ENCODE results near the gene EBI3. TPM values are rescaled to one million over a fixed set of nuclear protein-coding genes. Genes with fewer than 3 reads are reported as not detected.

The EBI3 gene
- total and polyA plus RNA-seq, 10 donors = 15.0 to 60.6 (median 34.2) TPM

DNA sequence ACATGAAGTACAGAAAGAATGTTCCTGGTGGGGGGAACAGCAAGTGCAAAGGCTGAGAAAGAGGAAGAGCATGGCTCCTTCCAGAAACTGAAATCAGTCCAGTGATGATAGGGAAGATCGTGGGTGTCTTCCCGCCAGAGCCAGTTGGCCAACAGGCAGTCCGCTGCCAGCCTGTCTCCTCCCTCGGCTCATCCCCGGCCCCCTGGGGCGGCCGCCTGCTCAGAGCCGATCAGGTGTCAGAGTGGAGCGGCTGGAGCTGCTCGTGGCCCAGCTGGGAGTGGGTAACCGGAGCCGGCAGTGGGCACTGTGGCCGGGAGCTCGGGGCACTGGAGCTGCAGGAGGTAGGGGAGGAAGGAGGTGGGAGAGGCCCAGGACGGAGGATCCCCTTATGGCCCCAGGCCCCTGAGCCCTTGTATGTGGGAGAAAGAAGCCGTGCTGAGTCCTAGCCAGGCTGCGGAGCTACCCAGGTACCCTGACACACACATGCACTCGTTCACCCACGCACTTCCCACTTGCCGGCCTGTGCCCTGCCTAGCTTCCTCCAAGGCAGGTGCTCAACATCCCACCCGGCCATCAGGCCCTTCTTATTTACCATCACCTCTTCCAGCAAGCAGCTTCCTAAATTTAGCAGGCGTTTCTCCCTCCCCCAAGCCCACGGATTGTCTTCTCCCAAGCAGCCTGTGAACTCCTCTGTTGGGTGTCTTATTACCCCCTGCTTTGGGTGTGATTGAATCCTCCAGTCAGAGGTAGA is 45.2 kb upstream of the EBI3 start:
- peaks cover 19 to 45% (median 31%) of the 10 kb centered on the region in 6 donors for H3K4me1 ChIP-seq
- TF ChIP-seq POLR2AphosphoS5 (IDR thresholded peaks at IDR 0.05) = no peak
- TF ChIP-seq, protein P1, sequence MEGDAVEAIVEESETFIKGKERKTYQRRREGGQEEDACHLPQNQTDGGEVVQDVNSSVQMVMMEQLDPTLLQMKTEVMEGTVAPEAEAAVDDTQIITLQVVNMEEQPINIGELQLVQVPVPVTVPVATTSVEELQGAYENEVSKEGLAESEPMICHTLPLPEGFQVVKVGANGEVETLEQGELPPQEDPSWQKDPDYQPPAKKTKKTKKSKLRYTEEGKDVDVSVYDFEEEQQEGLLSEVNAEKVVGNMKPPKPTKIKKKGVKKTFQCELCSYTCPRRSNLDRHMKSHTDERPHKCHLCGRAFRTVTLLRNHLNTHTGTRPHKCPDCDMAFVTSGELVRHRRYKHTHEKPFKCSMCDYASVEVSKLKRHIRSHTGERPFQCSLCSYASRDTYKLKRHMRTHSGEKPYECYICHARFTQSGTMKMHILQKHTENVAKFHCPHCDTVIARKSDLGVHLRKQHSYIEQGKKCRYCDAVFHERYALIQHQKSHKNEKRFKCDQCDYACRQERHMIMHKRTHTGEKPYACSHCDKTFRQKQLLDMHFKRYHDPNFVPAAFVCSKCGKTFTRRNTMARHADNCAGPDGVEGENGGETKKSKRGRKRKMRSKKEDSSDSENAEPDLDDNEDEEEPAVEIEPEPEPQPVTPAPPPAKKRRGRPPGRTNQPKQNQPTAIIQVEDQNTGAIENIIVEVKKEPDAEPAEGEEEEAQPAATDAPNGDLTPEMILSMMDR (IDR thresholded peaks at IDR 0.05 in 8 of 11, conservative IDR thresholded peaks at IDR 0.05 in 3 of 11) = no peak
- no peak for TF ChIP-seq POLR2A (IDR thresholded peaks at IDR 0.05)
- peak; percentile 77 for DNase-seq
- H3K4me3 ChIP-seq = no peak overlapping the region
- intact Hi-C loops (cut with DNase I; ENCODE audit: low total_unique reads) = loop anchor here (10.0 kb wide), 1 partner anchor 189 kb away; no protein-coding TSS in a partner anchor
- H3K36me3 ChIP-seq = peaks cover 0 to 17% (median 4%) of the 10 kb centered on the region in 6 donors
- peaks cover 0 to 5% (median 0%) of the 10 kb centered on the region in 7 donors for H3K27me3 ChIP-seq (replicated peaks in 1 of 7)
- H3K27ac ChIP-seq = no peak overlapping the region
- WGBS, 5 donors = 43 to 56% (median 49%) methylated on average over 12 to 23 of the region's 23 CpGs
- H3K9me3 ChIP-seq = no peaks in the 10 kb centered on the region

DNA sequence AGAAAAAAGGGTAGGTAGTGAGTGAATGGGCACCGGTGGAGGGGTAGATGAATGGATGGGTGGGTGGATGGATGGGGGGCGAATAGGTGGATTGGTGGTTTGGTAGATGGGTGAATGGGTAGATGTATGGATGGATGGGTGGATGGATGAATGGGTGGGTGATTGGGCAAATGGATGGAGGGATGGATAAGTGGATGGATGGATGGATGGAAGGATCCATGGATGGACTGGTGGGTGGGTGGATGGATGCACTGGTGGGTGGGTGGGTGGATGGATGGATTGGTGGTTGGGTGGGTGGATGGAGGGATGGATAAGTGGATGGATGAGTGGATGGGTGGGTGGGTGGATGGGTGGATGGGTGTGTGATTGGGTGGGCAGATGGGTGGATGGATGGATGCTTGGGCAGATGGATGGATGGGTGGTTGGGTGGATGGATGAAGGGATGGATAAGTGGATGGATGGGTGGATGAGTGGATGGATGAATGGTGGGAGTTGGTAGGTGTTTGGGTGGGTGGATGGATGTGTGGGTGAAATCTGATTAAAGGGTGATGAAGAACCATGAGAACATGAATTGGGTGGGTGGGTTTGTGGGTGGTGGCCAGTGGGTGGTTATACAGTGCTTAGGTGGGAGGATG is 44.5 kb upstream of the EBI3 start:
- intact Hi-C loops (cut with DNase I; ENCODE audit: low total_unique reads) = loop anchor here (5.0 to 10.0 kb wide), 2 partner anchors 58 to 190 kb away; no protein-coding TSS in a partner anchor
- no peak for TF ChIP-seq POLR2AphosphoS5 (IDR thresholded peaks at IDR 0.05)
- no peak for TF ChIP-seq POLR2A (IDR thresholded peaks at IDR 0.05)
- TF ChIP-seq, protein P1 (IDR thresholded peaks at IDR 0.05 in 8 of 11, conservative IDR thresholded peaks at IDR 0.05 in 3 of 11) = no peak
- H3K36me3 ChIP-seq = peaks cover 0 to 10% (median 0%) of the 10 kb centered on the region in 6 donors
- H3K4me3 ChIP-seq = no peak overlapping the region
- no peak overlapping the region for H3K27ac ChIP-seq
- no peak for DNase-seq
- no peaks in the 10 kb centered on the region for H3K9me3 ChIP-seq
- H3K27me3 ChIP-seq (replicated peaks in 1 of 7) = peaks cover 0 to 5% (median 0%) of the 10 kb centered on the region in 7 donors
- H3K4me1 ChIP-seq = peaks cover 19 to 45% (median 31%) of the 10 kb centered on the region in 6 donors
- 88 to 95% (median 94%) methylated on average over 2 of the region's 2 CpGs for WGBS, 5 donors

DNA sequence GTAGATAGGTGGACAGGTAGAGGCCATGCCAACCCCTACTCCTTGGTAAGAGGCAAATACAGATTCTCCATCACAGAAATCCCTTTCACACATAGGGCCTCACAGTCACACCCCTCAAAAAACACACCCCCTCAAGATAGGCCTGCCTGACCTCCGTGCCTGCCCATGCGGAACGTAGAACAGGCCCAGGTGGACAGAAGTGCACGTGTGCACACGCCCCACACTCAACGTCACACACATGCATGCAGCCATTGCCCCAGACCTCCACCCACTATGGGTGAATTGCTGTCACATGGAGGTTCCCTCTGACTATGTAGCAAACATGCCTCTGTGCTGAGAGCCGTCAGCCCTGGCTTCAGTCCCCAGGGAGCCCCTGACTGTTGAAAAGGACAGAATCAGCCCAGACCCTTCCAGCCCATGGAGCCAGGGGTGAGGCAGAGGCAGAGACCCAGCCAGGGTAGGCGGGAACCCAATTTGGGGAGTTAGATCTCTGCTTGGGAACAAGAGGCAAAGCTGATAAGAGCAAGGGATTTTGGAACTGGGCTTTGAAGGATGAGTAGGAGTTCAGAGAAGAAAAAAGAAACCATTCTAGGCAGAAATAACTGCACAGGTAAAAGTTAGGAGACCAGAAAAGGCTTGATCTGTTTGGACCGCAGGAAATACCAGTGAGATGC is 43.8 kb upstream of the EBI3 start:
- Histone ChIP-seq H3K27ac (no peak overlapping the region), H3K27me3 (replicated peaks in 1 of 7) (peaks cover 0 to 5% (median 0%) of the 10 kb centered on the region in 7 donors), H3K36me3 (peaks cover 0 to 3% (median 0%) of the 10 kb centered on the region in 6 donors), H3K4me3 (no peak overlapping the region), H3K9me3 (no peaks in the 10 kb centered on the region), H3K4me1 (peaks cover 15 to 39% (median 27%) of the 10 kb centered on the region in 6 donors)
- intact Hi-C loops (cut with DNase I; ENCODE audit: low total_unique reads) = loop anchor here (5.0 to 10.0 kb wide), 2 partner anchors 58 to 191 kb away; no protein-coding TSS in a partner anchor
- TF ChIP-seq, protein P1 (IDR thresholded peaks at IDR 0.05 in 8 of 11, conservative IDR thresholded peaks at IDR 0.05 in 3 of 11) = no peak
- TF ChIP-seq POLR2AphosphoS5 (IDR thresholded peaks at IDR 0.05) = no peak
- 73 to 80% (median 76%) methylated on average over 5 to 9 of the region's 9 CpGs for WGBS, 5 donors
- DNase-seq = no peak

Data from spleen (tissue), 11 donors.